RWPE2 (cell line): ENCODE results near the gene NRIP2.

ENCODE experiments used
- ATAC-seq: fragments of 200-7000 bp; cut with Tn5 transposase; 3 replicates; pipeline ENCODE4 v1.9.1; 2021; ENCODE audit warnings: low read depth
- DNase-seq: peaks from one replicate; pipeline ENCODE4 v3.0.0-alpha.2; 2020; ENCODE audit warnings: low spot score
- H3K27ac ChIP-seq: fragments of 450-650 bp; 2 replicates; pipeline ENCODE4 v1.5.1; 2017; ENCODE audit warnings: mild to moderate bottlenecking; ENCODE audit not compliant: poor library complexity, severe bottlenecking
- H3K27me3 ChIP-seq: fragments of 250-450 bp; sonication (Bioruptor Pico); 2 replicates; pipeline ENCODE4 v1.5.1; 2021; ENCODE audit warnings: mild to moderate bottlenecking, moderate library complexity; ENCODE audit not compliant: insufficient read depth, poor library complexity, severe bottlenecking
- H3K36me3 ChIP-seq: fragments of 250-450 bp; sonication (Bioruptor Pico); 2 replicates; pipeline ENCODE4 v1.5.1; 2020; ENCODE audit warnings: low read depth, mild to moderate bottlenecking, moderate library complexity
- H3K4me1 ChIP-seq: fragments of 250-450 bp; sonication (Bioruptor Pico); 2 replicates; pipeline ENCODE4 v1.5.1; 2021; ENCODE audit warnings: mild to moderate bottlenecking, moderate library complexity; ENCODE audit not compliant: insufficient read depth, poor library complexity, severe bottlenecking
- H3K4me3 ChIP-seq: fragments of 250-450 bp; sonication (Bioruptor Pico); 2 replicates; pipeline ENCODE4 v1.5.1; 2021; ENCODE audit warnings: mild to moderate bottlenecking, moderate library complexity; ENCODE audit not compliant: severe bottlenecking
- H3K9me3 ChIP-seq: fragments of 250-450 bp; sonication (Bioruptor Pico); 2 replicates; pipeline ENCODE4 v1.5.1; 2021; ENCODE audit warnings: mild to moderate bottlenecking, moderate library complexity; ENCODE audit not compliant: severe bottlenecking
- CTCF ChIP-seq: fragments of 450-650 bp; IDR thresholded peaks from one replicate; pipeline ENCODE4 v1.5.1; 2017; ENCODE audit warnings: mild to moderate bottlenecking, moderate library complexity; ENCODE audit not compliant: poor library complexity, severe bottlenecking

Gene NRIP2

GRCh38 chr12:2806700-2807099, 28.1 kb downstream of the NRIP2 start:
- H3K36me3 ChIP-seq = peaks cover 44% of the 10 kb centered on the region
- no peak for DNase-seq
- no peak for TF ChIP-seq CTCF

GRCh38 chr12:2805143-2805520, 29.7 kb downstream of the NRIP2 start:
- no peak overlapping the region for H3K4me3 ChIP-seq
- ATAC-seq (no peak), DNase-seq (no peak)
- H3K9me3 ChIP-seq = no peaks in the 10 kb centered on the region
- peaks cover 60% of the 10 kb centered on the region for H3K36me3 ChIP-seq
- no peaks in the 10 kb centered on the region for H3K4me1 ChIP-seq
- TF ChIP-seq CTCF = no peak
- no peaks in the 10 kb centered on the region for H3K27me3 ChIP-seq
- H3K27ac ChIP-seq = no peak overlapping the region

More at GRCh38 chr12:2806700-2807099, 28.1 kb downstream of the NRIP2 start:
- no peak overlapping the region for H3K4me3 ChIP-seq
- H3K27me3 ChIP-seq = no peaks in the 10 kb centered on the region
- H3K4me1 ChIP-seq = no peaks in the 10 kb centered on the region
- H3K9me3 ChIP-seq = no peaks in the 10 kb centered on the region
- ATAC-seq = no peak
- no peak overlapping the region for H3K27ac ChIP-seq

GRCh38 chr12:2804393-2805142, 30.3 kb downstream of the NRIP2 start:
- Histone ChIP-seq H3K36me3 (peaks cover 65% of the 10 kb centered on the region), H3K9me3 (no peaks in the 10 kb centered on the region), H3K4me1 (no peaks in the 10 kb centered on the region), H3K27me3 (no peaks in the 10 kb centered on the region), H3K4me3 (no peak overlapping the region), H3K27ac (no peak overlapping the region)
- ATAC-seq = no peak
- DNase-seq = no peak
- no peak for TF ChIP-seq CTCF

- TF ChIP-seq CTCF = no peak
- no peak for ATAC-seq
- Histone ChIP-seq H3K27ac (no peak overlapping the region), H3K36me3 (peaks cover 73% of the 10 kb centered on the region), H3K27me3 (no peaks in the 10 kb centered on the region), H3K4me1 (no peaks in the 10 kb centered on the region), H3K9me3 (no peaks in the 10 kb centered on the region), H3K4me3 (no peak overlapping the region)
- no peak for DNase-seq
These were observed 31.0 kb downstream of the NRIP2 start for GRCh38 chr12:2803635-2804392.
